Measurements from ENCODE around the gene MMP7.

The MMP7 gene

GRCh38 chr11:102572554-102573220 is 42.1 kb upstream of the MMP7 start:
- TF ChIP-seq CTCF (IDR thresholded peaks at IDR 0.05; ENCODE audit: low read depth, low read length): no peak
- no peak overlapping the region for H3K4me3 ChIP-seq (ENCODE audit: low read depth, low read length)
- DNase-seq (ENCODE audit: low read depth, low spot score): no peak
- in situ Hi-C loops (cut with HindIII; ENCODE audit: low sequenced_read_pairs): no loop called here

GRCh38 chr11:102568851-102569250 is 38.3 kb upstream of the MMP7 start:
- no peak for DNase-seq (ENCODE audit: low read depth, low spot score)
- TF ChIP-seq CTCF (IDR thresholded peaks at IDR 0.05; ENCODE audit: low read depth, low read length): no peak
- H3K4me3 ChIP-seq (ENCODE audit: low read depth, low read length): no peak overlapping the region
- in situ Hi-C loops (cut with HindIII; ENCODE audit: low sequenced_read_pairs): no loop called here

- in situ Hi-C loops (cut with HindIII; ENCODE audit: low sequenced_read_pairs): no loop called here
- TF ChIP-seq CTCF (IDR thresholded peaks at IDR 0.05; ENCODE audit: low read depth, low read length): no peak
- DNase-seq (ENCODE audit: low read depth, low spot score): no peak
Measured at GRCh38 chr11:102566112-102566511, 35.6 kb upstream of the MMP7 start.

GRCh38 chr11:102564110-102564509 is 33.6 kb upstream of the MMP7 start:
- peak; percentile 84 for DNase-seq (ENCODE audit: low read depth, low spot score)
- in situ Hi-C loops (cut with HindIII; ENCODE audit: low sequenced_read_pairs): no loop called here
- no peak overlapping the region for H3K4me3 ChIP-seq (ENCODE audit: low read depth, low read length)
- TF ChIP-seq CTCF (IDR thresholded peaks at IDR 0.05; ENCODE audit: low read depth, low read length): no peak

More at GRCh38 chr11:102566112-102566511, 35.6 kb upstream of the MMP7 start:
- H3K4me3 ChIP-seq (ENCODE audit: low read depth, low read length): no peak overlapping the region

- TF ChIP-seq CTCF (IDR thresholded peaks at IDR 0.05; ENCODE audit: low read depth, low read length): no peak
- DNase-seq (ENCODE audit: low read depth, low spot score): no peak
- no peak overlapping the region for H3K4me3 ChIP-seq (ENCODE audit: low read depth, low read length)
- in situ Hi-C loops (cut with HindIII; ENCODE audit: low sequenced_read_pairs): no loop called here
Measured at GRCh38 chr11:102561636-102562035, 31.1 kb upstream of the MMP7 start.

GRCh38 chr11:102560555-102561011 is 30.0 kb upstream of the MMP7 start:
- in situ Hi-C loops (cut with HindIII; ENCODE audit: low sequenced_read_pairs): no loop called here
- TF ChIP-seq CTCF (IDR thresholded peaks at IDR 0.05; ENCODE audit: low read depth, low read length): no peak
- H3K4me3 ChIP-seq (ENCODE audit: low read depth, low read length): peak overlapping the region; percentile 20
- peak; percentile 88 for DNase-seq (ENCODE audit: low read depth, low spot score)

Measured in astrocyte of the spinal cord (primary cell).